ENCODE measurements around the gene ERN1.

Gene ERN1

GRCh38 chr17:64083093-64083492 is 46.9 kb downstream of the ERN1 start:
- no peak for DNase-seq

GRCh38 chr17:64081802-64082799 is 47.8 kb downstream of the ERN1 start:
- no peak for DNase-seq

DNA sequence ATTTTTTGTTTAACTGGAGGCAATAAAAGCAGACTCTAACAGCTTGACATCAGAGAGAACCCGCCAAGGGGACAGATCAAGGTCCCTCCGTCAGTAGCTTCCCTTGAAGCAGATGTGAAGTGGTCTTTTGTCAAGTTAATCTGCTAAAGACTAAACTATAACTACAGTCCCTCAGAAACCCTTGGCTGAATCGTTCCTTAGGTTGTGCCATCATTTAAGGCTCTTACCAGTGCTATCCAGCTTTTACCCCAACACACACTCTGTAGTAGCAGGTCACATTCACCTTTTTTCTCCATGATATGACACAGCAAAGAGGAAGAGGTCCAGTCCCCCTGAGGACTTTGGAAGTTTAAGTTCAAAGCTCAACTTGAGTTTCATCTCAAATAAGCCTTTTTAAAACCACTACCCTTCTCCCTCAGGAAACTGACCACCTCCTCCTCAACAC is 49.7 kb downstream of the ERN1 start:
- no peak for DNase-seq

DNA sequence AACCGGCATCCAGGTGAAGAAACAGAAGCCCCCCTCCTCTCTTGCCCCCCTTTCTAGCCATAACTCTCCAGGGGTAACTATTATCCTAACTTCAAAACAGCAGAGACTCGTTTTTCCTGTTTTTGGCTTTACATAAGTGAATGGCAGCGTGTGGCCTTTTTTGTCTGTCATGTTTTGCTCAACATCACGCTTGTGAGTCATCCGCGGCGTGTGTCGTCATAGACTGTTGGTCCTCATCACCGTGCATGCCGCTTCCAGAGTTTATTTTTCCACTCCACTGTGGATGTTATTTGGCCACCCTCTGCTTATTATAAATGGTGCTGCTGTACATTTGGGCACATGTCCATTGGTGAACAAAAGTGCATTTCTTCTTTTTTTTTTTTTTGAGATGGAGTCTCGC is 52.6 kb downstream of the ERN1 start:
- no peak for DNase-seq

- no peak for DNase-seq
Observed at GRCh38 chr17:64075913-64076312, 54.0 kb downstream of the ERN1 start.

- no peak for DNase-seq
Observed at GRCh38 chr17:64074704-64075426, 55.1 kb downstream of the ERN1 start.

GRCh38 chr17:64073771-64074703 is 55.9 kb downstream of the ERN1 start:
- no peak for DNase-seq

DNA sequence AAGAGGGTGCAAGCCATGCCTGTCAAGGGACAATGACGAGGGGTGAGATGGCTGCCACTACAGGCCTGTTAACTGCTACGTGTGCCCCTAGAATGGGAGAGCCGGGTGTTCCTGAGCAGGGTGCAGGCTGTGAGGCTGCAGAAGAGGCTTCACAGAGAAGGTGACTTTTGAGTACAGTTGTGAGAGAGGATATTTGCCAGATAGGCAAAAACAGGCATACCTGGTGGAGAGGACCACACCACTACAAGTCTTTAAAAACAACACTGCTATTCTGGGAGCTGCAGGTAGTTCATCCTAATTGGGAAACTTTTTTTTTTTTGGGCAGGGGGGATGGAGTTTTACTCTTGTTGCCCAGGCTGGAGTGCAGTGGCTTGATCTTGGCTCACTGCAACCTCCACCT is 58.8 kb downstream of the ERN1 start:
- DNase-seq = no peak

- DNase-seq = no peak
Observed at GRCh38 chr17:64070213-64070612, 59.7 kb downstream of the ERN1 start.

DNA sequence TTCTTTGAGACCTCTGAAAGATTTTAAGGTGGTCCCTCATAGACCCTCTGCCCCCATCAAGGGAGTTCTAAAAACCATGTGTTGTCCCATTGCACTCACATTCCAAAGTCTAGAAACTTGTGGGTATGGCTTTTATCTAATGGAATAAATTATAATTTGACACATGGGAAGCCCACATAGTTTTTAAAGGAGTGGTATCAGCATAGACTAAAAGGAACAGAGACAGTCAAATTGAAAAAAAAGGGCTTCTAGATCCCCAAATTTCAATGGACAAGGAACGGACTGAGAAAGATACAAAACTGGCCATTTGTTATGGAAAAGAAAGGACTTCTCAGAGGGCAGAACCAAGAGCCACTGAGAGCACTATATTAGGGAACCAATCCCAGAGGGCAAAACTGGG is 60.8 kb downstream of the ERN1 start:
- DNase-seq = no peak

GRCh38 chr17:64067657-64068056 is 62.3 kb downstream of the ERN1 start:
- no peak for DNase-seq

- DNase-seq = no peak
Observed at GRCh38 chr17:64066716-64067115, 63.2 kb downstream of the ERN1 start.

DNA sequence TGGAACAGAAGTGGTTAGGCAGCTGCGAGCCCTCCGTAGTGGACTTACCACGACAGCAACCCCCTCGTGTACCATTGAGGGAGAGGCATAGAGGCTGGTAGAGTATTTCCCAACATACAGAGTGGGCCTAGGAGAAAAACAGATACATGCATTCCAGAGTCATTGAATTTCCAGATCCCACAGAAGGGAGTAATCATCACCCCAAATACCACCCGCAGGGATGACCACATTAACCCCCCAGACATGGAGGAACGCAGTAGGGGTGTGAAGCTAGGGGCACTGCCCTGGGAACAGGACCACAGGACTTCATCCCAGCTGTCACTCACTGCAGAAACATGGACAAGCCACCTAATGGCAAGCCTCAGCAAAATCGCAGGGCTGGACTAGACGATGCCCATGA is 64.8 kb downstream of the ERN1 start:
- no peak for DNase-seq

DNA sequence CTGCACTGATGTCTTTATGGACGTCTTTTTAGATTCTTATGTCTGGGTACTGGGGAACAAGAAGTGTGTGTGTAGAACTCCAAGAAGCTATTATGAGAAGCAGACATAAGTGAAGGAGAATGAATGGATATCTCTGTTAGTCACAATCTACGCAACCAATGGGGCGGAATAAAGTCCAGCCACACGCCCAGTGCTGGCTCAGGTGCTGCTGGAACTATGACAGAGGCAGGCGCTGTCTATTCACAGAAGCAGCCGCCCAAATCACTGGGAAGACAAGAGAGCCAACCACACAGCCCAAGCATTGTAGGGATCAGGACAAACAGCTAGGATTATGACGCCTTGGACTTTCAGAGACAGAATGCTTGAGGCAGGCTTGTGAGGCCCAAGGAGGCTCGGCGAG is 65.6 kb downstream of the ERN1 start:
- no peak for DNase-seq

DNA sequence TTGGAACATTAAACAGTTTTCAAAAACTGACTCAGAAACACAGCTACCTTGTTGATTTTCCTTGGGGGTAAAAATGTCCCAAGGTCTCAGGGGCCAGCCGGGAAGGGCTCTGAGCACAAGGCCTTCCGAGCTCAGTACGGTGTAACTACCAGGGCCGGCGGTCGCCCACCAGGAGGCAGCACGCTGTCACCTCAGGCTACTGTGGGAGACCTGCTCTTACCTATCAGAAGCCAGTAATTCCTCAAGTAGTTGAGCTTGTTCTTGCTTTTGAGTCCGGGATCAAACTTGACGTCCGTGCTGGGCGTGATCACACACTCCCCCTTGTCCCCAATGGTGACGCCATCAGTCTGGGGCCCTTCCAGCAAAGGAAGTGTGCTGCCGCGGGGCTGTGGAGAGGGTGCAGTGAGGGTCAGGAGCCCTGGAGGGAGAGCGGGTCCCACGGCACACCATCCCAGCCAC is 66.1 kb downstream of the ERN1 start:
- DNase-seq = peak; percentile 36 to 44

DNA sequence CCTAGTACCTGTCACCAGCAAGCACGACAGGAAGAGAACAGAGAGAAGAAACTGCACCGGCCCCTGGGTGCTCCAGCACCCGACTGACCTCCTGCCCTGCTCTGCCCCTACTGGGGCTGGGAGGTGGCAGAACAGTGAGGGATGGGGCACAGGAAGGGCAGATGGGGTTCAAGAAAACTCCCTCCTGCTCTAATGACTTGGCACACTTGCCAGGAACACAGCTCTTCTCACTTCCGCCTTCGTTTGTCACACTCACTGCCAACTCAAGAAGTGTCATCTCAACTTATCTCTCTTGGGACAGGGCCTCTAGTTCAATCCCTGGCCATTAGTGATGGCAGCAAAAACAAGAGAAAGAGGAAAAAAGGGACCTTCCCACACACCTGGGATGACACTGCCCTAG is 66.9 kb downstream of the ERN1 start:
- DNase-seq = no peak

DNA sequence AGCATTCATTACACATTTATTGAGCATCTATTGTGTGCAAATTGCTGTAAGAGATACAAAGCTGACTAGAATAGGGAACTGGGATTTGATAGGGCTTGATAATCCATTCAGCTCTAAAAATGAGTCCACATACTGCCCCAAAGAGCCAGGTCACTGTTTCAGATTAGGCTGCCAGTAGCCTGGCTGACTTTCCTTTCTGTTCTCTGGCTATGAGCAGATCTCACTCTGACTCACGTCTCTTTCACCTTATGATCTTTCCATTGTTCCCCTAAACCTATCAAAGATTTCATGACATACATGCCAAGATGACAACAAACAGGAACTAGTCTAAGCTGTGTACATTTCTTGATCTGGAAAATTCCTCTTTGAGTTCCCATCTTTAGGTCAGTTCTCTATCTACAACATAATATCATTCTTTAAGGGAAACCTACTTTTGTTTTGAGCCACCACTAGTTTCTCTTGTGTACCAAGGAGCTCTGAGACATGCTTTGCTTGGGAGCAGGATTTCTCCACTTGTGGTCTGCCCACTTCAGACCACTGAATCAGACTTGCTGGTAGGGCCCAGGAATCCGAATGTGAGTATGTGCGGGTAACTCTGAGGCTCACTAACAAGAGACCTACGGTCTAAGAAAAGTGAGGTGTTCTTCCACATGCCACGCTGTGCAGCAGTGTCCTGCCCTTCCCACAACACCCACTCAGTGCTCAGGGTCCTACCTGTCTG is 68.6 kb downstream of the ERN1 start:
- DNase-seq = no peak

DNA sequence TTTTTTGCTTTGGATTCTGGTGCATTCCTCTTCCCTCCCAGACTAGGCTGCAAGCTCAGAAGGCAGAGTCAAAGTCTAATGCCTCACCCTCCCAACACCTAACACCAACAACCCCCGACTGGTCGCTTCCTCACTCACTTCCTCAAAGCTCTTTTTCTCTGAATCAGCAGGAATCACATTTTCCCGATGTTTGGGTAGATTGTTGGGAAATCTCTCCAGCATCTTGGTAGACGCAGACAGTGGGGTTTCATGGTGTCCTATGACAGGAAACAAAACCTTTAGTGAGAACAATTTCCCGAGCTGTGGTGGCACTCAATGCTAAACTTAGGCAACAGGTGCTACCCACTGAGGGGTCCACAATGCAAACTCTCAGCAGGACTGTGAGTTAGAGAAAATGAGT is 69.6 kb downstream of the ERN1 start:
- no peak for DNase-seq

DNA sequence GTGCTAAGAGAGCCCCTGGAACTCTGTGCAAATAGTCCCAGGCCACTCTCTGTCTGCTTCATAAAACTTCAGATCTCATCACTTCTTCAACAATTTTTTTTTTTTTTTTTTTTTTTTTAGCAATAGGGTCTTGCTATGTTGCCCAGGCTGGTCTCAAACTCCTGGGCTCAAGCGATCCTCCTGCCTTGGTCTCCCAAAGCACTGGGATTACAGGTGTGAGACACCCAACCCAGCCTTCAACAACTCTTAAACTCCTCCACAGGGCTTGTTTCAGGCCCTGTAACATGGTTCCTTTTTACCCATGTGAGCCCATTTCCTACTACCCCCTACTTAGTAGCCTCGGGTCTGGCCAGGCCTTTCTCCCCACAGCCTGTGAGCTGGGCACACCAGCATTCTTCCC is 70.2 kb downstream of the ERN1 start:
- no peak for DNase-seq

- DNase-seq = no peak
Observed at GRCh38 chr17:64058621-64059020, 71.3 kb downstream of the ERN1 start.

DNA sequence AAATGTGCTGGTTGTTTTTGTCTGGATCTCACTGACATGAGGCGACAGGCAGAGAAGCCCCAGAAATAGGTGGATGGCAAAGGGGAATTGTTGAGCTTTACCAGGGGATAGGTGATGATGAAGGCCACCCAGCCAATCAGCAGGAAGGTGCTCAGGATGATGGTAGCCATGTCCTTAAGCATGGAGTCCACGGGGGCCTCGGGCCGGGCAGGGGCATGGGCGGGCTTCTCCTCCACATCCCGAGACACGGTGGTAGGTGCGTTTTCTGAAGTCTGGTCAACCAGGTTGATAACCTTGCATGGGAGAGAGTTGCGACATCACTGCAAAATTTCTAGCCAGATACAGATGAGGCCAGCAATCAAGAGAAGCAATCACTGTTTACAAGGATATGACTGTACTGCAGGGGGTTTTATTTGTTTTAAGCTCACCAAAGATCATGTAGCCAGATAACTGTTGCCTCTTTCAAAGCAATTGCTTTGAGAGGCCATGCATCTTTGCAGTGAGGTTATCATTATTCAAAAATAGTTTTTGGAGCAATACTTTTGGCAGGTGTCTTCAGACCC is 72.2 kb downstream of the ERN1 start:
- DNase-seq = no peak

Data from stimulated activated CD4-positive, alpha-beta T cell treated with anti-CD3 and anti-CD28 coated beads, Interleukin-2, amount 100 ng/mL, for 48 hours (primary cell).